NCI-H345 treated with DMSO at 0.1 percent for 48 hours (cell line): ENCODE data around the gene HACD3.
"Not testable (repeated sequence)": the region's sequence is repeated elsewhere in the genome, so short reads cannot be mapped to it uniquely, and the experiment has no call there.

Source experiments
- DNase-seq: peaks from one replicate; lab custom pipeline; 2025; ENCODE audit not compliant: unreplicated experiment; lab: John Stamatoyannopoulos, UW

The HACD3 gene

DNA sequence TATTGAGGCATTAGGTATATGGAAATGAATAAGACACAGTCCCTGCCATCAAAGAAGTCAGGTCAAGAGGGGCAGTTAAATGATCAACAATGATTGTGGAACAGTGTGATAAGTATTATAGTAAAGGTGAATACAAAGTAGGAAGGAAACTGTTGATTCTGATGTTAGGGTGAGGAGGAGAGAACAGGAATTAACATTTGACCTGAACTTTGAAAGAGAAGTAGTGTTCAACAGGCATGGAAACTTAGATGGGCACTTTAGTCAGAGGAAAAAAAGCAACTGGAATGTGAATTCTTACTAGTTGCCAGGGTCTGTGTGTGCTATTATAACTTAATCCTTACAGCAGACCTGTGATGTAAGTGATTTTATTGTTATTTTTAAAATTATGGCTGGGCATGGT is 17.6 kb downstream of the HACD3 start:
- DNase-seq = no peak

- not testable (repeated sequence) for DNase-seq
These were observed 19.0 kb downstream of the HACD3 start for GRCh38 chr15:65549288-65549687.

GRCh38 chr15:65550681-65551098 is 20.4 kb downstream of the HACD3 start:
- DNase-seq = no peak

- no peak for DNase-seq
These were observed 20.9 kb downstream of the HACD3 start for GRCh38 chr15:65551183-65551582.

GRCh38 chr15:65552851-65553250 is 22.6 kb downstream of the HACD3 start:
- not testable (repeated sequence) for DNase-seq

- DNase-seq = no peak
These were observed 23.4 kb downstream of the HACD3 start for GRCh38 chr15:65553691-65554090.

DNA sequence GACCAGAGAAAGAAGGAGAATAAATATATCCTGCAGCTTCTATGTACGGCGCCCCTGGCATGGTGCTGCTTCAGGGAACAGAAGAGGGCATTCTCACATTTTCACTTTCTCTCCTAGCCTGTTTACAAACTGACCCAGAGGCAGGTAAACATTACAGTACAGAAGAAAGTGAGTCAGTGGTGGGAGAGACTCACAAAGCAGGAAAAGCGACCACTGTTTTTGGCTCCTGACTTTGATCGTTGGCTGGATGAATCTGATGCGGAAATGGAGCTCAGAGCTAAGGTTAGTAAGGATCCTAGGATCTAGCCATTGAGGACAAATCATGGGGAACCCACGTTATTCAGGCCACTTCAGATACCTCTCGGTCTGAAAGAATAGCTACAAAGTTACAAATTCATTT is 26.4 kb downstream of the HACD3 start:
- no peak for DNase-seq

DNA sequence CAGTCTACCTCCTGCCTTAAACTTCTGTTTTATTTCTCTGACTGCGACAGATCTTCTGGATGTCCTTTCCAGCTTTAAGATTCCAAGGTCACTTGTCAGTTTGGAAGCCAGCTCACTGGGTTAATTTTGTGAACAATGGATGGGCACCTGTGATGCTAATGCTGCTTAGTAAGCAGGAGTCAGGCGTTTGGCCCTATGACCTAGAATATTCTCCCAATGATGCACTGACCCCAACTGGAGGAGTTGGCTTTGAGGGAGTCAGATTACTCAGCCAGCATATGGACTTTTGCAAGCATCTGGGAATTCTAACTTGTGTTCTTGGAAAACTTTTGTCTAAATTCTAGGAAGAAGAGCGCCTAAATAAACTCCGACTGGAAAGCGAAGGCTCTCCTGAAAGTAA is 28.1 kb downstream of the HACD3 start:
- DNase-seq = no peak

DNA sequence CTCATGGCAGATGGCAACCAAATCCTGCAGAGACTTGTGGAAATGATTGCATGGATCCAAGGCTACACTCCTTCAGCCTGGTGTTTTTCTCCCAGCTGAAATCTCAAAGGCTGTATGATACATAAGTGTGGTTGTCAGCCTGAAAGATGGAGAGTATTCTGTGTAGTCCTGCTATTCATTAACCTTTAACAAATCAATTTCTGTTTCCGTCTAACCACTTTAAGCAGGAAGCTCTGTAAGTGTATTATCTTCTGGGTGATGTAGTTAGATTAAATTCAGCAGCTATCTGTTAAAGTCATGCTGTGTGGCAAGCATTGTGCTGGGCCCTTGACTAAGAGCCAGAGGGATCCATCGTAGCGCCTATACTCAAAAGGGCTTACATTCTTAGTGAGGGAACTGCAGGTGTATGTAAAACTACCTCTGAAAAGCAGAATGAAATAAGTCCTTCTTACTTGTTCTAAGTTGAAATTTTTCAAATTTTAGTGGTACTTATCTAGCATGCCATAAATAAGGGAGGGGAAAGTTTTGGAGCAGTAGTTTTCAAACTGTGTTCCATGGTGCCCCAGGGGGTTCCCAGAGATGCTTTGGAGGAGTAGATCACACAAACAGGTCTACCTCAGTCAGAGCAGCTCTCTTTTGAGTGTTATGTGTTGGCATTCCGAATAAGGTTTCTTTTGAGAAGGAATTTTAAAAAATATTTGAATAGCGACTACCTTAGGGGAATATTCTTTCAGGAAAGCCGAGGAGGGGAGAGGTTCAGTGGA is 28.9 kb downstream of the HACD3 start:
- DNase-seq = no peak

DNA sequence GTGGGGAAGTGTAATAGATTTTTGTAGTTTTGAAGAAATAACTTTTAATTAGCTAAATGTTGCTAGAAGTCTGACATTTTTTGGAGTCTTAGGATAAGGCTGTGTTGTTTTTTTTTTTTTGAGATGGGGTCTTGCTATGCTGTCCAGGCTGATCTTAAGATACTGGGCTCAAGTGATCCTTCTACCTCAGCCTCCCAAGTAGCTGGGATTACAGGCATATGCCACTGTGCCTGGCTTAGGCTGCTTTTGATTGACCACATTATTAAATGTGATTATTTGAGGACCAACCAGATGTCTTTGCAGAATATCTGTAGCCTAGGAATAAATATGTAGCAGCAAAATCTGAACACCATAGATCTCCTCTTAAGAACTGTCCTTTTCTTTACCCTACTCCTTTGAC is 29.7 kb downstream of the HACD3 start:
- no peak for DNase-seq

DNA sequence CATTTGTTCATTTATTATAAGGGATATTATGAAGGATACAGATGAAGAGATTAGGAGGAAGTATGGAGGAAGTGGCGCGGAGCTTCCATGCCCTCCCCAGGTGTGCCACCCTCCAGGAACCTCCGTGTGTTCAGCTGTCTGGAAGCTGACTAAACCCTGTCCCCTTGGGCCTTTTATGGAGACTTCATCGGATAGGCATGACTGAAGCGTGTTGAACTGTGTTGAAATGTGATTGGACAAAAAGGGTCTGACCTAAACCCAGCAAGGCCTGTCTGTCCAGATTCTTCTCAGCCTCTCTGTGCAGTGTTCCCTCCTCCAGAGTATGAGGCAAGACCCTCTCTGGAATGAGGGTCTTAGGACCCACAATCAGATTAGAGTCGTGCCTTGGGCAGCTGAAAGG is 31.7 kb downstream of the HACD3 start:
- no peak for DNase-seq

DNA sequence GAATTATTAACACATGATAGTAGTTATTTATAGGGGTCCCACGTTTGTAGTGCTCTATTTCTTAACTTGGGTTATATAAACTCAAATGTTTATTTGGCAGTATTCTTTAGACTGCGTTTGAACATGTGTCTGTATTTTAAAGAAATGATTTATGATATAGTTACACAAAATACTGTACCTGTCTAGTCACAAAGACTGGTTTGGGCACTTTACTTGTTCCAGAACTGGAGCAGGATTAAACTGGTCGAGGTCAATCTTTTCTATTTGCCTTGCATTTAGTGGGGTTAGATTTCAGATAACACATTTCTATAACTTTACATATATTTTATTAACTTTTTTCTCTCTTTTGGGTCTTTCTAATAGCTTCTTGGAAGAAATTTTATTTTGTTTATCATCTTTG is 39.5 kb downstream of the HACD3 start:
- no peak for DNase-seq

GRCh38 chr15:65571971-65572370 is 41.7 kb downstream of the HACD3 start:
- DNase-seq = no peak

GRCh38 chr15:65576664-65577063 is 46.4 kb downstream of the HACD3 start:
- DNase-seq = no peak

DNA sequence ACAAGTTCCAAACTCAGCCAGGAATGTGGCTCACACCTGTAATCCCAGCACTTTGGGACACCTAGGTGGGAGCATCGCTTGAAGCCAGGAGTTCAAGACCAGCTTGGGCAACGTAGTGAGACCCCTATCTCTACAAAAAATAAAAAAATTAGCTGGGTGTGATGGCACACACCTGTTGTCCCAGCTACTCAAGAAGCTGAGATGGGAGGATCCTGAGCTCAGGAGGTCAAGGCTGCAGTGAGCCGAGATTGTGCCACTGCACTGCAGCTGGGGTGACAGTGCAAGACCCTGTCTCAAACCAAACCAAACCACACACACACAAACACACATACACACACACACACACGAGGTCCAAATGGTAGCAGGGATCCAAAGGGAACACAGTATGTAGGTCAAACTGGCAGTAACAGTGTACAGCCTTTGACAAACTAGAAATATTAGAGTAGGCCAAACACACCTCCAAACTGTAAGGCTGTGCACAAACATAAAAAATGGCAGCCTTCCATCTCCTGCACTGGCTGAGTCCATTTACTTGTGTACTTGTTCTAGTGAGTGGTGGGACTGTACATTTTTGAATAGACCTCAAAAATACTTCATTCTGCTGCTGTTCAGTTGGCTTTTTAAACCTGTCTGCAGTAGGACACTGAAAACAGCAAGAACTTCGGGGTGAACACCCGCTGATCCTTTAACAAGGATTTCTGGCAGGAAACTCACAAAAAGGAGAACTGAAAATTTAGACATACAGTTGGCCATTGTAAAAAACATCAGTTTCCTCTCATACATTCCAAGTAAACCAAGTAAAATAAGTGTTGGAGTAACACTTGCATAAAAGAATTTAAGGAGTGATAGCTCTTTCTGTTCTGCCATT is 47.1 kb downstream of the HACD3 start:
- no peak for DNase-seq

DNA sequence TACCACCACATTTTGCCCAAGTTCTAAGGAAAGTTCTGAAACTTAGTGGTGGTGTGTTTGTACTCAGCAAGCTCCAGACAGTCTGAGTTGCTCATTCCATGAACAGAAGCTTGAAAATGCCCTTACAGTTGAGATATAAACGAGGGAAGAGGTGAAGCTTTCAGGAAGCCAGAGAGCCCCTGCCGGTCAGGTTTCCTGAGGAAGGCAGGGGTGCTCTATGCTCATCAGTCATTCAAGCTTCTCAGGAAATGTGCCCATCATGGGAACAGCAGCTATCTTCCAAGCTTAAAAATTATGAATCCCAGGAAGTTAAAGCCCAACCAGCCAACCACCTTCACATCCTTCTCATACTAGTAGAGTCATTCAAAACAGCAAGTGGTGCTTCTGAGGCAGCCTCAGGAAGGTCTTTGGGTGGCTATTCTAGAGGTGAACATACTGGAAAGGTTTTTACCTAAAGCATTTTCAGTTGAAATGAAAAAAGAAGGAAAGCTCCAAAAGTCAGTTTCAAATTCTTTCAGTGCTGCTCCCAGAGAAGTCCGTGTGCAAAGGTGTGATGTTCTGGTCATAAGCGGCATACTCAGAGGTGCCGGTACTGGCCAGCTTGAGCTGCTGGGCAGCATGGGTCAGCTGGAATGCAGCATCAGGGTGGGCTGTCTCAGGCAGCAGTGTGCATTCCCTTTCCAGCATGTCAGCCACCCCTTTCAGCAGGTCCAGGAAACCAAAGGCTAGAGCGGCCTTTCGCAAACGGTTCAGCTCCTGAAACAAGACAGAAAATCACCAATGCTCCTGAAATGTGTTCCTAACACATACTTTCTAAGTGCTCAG is 48.9 kb downstream of the HACD3 start:
- no peak for DNase-seq

GRCh38 chr15:65579762-65580161 is 49.5 kb downstream of the HACD3 start:
- no peak for DNase-seq

- no peak for DNase-seq
These were observed 50.0 kb downstream of the HACD3 start for GRCh38 chr15:65580287-65580686.

GRCh38 chr15:65583701-65584100 is 53.4 kb downstream of the HACD3 start:
- no peak for DNase-seq

DNA sequence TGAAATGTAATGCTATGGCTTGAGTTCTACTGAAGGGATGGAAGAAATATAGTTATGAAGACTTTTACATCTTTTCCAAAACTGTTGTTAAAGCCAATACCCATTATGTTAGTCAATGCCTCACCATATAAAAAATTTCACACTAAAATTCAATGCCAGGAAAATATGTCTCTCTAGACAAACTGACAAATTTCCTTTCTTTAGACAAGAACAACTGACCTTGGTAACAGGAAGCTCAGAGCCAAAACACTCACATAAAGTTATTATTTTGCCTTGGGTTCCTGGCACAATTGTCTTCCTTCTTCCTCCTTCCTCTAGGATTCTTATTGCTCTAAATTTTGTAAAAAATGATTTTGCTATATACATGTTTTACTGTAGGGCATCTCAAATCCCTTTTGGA is 54.0 kb downstream of the HACD3 start:
- DNase-seq = no peak

DNA sequence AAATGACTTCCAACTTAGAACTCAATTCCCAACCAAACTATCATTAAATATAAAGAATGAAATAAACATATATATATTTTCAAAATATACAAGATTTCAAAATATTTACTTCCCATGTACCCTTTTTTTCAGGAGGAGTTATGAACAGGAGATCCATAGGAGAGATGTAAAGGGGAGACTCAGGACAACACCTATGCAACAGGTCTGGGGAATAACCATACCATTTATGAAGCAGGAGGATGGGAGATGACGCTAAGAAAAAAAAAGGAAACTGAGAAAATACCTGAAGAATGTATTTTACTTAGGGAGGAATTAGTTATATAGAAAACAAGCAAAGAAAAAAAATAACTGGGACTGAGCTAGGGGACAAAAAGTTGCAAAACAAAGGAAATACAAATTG is 56.8 kb downstream of the HACD3 start:
- DNase-seq = no peak
